Natural killer cell (primary cell): Measurements from ENCODE around the gene MYLK4. TPM values are rescaled to one million over a fixed set of nuclear protein-coding genes. Genes with fewer than 3 reads are reported as not detected.

ENCODE experiments used
- ATAC-seq, 3 donors: fragments of 150-1000 bp in 2 of 3; fragments of 200-7000 bp in 1 of 3; cut with Tn5 transposase; 1 replicate in 1 of 3; 2 replicates in 2 of 3; pipeline ENCODE4 v1.10.0; 2021; ENCODE audit warnings: mild to moderate bottlenecking in 2 of 3, moderate library complexity in 2 of 3
- DNase-seq, 2 donors: peaks; one replicate each; pipeline versions ENCODE4 v3.0.0 to v3.0.0-alpha.2; 2013 to 2021; ENCODE audit warnings: mixed read lengths in 1 of 2
- H3K27ac ChIP-seq: one replicate; pipeline ENCODE4 v1.5.1; 2013; ENCODE audit warnings: mild to moderate bottlenecking, low read length
- H3K27me3 ChIP-seq: one replicate; pipeline ENCODE4 v1.6.1; 2013; ENCODE audit warnings: low read length; ENCODE audit not compliant: control insufficient read depth, insufficient read depth
- H3K36me3 ChIP-seq: one replicate; pipeline ENCODE4 v1.6.1; 2013; ENCODE audit warnings: low read length; ENCODE audit not compliant: control insufficient read depth, insufficient read depth
- H3K4me1 ChIP-seq: one replicate; pipeline ENCODE4 v1.6.1; 2013; ENCODE audit warnings: low read length; ENCODE audit not compliant: control insufficient read depth, insufficient read depth
- H3K4me3 ChIP-seq: one replicate; pipeline ENCODE4 v1.5.1; 2013; ENCODE audit warnings: low read length
- H3K9me3 ChIP-seq: one replicate; pipeline ENCODE4 v1.6.1; 2013; ENCODE audit warnings: low read length; ENCODE audit not compliant: control insufficient read depth, insufficient read depth
- H3K27ac Mint-ChIP-seq, 2 donors: one replicate each; pipeline ENCODE4 v1.8.0; 2022; ENCODE audit warnings: mild to moderate bottlenecking in 2 of 2, mixed read lengths in 2 of 2, moderate library complexity in 1 of 2
- H3K27me3 Mint-ChIP-seq, 2 donors: one replicate each; pipeline ENCODE4 v1.8.0; 2022; ENCODE audit warnings: low read depth in 2 of 2, mixed read lengths in 2 of 2
- H3K36me3 Mint-ChIP-seq: one replicate; pipeline ENCODE4 v1.8.0; 2022; ENCODE audit warnings: mixed read lengths
- H3K4me1 Mint-ChIP-seq, 2 donors: one replicate each; pipeline ENCODE4 v1.8.0; 2022; ENCODE audit warnings: mixed read lengths in 2 of 2
- H3K4me3 Mint-ChIP-seq: one replicate; pipeline ENCODE4 v1.8.0; 2022; ENCODE audit warnings: mild to moderate bottlenecking, moderate library complexity, mixed read lengths
- H3K9me3 Mint-ChIP-seq, 2 donors: one replicate each; pipeline ENCODE4 v1.8.0; 2022; ENCODE audit warnings: mixed read lengths in 2 of 2
- WGBS: methylation state at CpG from one replicate; pipeline ENCODE4 v1.1.7; 2013; ENCODE audit warnings: missing lambda C conversion rate; ENCODE audit not compliant: insufficient coverage; 5-methylcytosine and 5-hydroxymethylcytosine counted together
- intact Hi-C: fragments of 100-400 bp; cut with micrococcal nuclease; formaldehyde crosslinking; loops from one replicate; pipeline ENCODE4 v1.14.2; 2022
- total RNA-seq, 4 donors: library from RNA; stranded (reverse); fragments of 120-200 nt in 1 of 4; gene quantifications; one replicate each; pipeline versions ENCODE4 v1.2.3 to v1.2.4, GENCODE V29; 2013 to 2022
- TF ChIP-seq, protein P1 (sequence below): fragments of 200-600 bp; IDR thresholded peaks from one replicate; pipeline ENCODE4 v1.8.0; 2022; ENCODE audit warnings: antibody characterized with exemption

Gene MYLK4
- total RNA-seq, 3 donors from 2014 or later (not counting 1 experiment from before 2014, with no cell fraction given), result 0.45 to 1.1 (median 0.88) TPM

DNA sequence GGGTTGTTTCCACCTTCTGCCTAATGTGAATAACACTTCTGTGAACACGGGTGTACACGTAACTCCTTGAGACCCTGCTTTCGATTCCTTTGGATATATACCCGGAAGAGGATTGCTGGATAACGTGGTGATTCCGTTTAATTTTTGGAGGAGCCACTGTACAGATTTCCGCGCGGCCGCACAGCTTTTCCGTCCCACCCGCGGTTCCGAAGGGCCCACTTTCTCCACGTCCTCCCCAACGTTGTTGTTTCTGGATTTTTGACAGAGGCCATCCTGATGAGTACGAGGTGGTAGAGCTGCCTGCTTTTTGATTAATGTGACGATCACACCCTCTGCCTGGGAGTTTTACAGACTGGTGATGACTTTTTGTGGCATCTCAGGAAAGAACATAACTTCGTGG lies 114.0 kb downstream of the MYLK4 start:
- DNase-seq, result no peak
- Histone ChIP-seq H3K4me3 (no peak overlapping the region), H3K27me3 (peaks cover 2% of the 10 kb centered on the region), H3K27ac (no peak overlapping the region), H3K4me1 (peaks cover 8% of the 10 kb centered on the region), H3K36me3 (no peaks in the 10 kb centered on the region), H3K9me3 (no peaks in the 10 kb centered on the region)
- Mint-ChIP-seq H3K9me3 (no peaks in the 10 kb centered on the region), H3K4me1 (peaks cover 0 to 12% of the 10 kb centered on the region in 2 donors), H3K27ac (no peak overlapping the region), H3K27me3 (peaks cover 21 to 22% of the 10 kb centered on the region in 2 donors), H3K4me3 (no peak overlapping the region), H3K36me3 (no peaks in the 10 kb centered on the region)
- intact Hi-C loops, result no loop called here
- ATAC-seq, result no peak
- TF ChIP-seq, protein P1, sequence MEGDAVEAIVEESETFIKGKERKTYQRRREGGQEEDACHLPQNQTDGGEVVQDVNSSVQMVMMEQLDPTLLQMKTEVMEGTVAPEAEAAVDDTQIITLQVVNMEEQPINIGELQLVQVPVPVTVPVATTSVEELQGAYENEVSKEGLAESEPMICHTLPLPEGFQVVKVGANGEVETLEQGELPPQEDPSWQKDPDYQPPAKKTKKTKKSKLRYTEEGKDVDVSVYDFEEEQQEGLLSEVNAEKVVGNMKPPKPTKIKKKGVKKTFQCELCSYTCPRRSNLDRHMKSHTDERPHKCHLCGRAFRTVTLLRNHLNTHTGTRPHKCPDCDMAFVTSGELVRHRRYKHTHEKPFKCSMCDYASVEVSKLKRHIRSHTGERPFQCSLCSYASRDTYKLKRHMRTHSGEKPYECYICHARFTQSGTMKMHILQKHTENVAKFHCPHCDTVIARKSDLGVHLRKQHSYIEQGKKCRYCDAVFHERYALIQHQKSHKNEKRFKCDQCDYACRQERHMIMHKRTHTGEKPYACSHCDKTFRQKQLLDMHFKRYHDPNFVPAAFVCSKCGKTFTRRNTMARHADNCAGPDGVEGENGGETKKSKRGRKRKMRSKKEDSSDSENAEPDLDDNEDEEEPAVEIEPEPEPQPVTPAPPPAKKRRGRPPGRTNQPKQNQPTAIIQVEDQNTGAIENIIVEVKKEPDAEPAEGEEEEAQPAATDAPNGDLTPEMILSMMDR, result no peak
- WGBS, result 96% methylated on average over 19 of the region's 19 CpGs

DNA sequence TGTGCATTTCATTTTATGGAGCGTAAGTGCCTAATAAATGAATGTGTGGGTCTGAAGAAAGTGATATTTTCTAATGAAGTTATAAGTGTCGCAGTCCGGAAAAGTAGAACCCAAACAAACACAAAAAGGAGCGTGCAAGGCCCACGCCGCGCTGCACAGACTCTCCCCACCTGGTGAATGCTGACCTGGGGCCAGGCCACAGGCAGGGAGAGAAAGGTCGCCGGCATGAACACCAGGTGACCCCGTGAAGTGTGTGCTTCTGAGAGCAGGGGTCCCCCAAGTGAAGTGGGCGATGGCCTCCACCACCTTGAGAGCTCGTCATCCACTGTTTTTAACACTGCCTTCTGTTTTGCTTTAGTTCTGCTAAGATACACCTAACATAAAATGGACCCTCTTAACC lies 114.8 kb downstream of the MYLK4 start:
- peaks cover 14 to 20% of the 10 kb centered on the region in 2 donors for H3K27me3 Mint-ChIP-seq
- DNase-seq, result no peak
- TF ChIP-seq, protein P1, result no peak
- ATAC-seq, result no peak
- WGBS, result 91% methylated on average over 12 of the region's 12 CpGs
- peaks cover 0 to 8% of the 10 kb centered on the region in 2 donors for H3K4me1 Mint-ChIP-seq
- H3K36me3 ChIP-seq, result no peaks in the 10 kb centered on the region
- no peak overlapping the region for H3K4me3 ChIP-seq
- no peaks in the 10 kb centered on the region for H3K9me3 Mint-ChIP-seq
- peaks cover 2% of the 10 kb centered on the region for H3K27me3 ChIP-seq
- no peaks in the 10 kb centered on the region for H3K36me3 Mint-ChIP-seq
- no peak overlapping the region for H3K4me3 Mint-ChIP-seq
- H3K27ac ChIP-seq, result no peak overlapping the region
- H3K27ac Mint-ChIP-seq, result no peak overlapping the region
- H3K4me1 ChIP-seq, result peaks cover 8% of the 10 kb centered on the region
- H3K9me3 ChIP-seq, result no peaks in the 10 kb centered on the region
- intact Hi-C loops, result loop anchor here (2.0 kb wide), 1 partner anchor 1031 kb away; no protein-coding TSS in a partner anchor

DNA sequence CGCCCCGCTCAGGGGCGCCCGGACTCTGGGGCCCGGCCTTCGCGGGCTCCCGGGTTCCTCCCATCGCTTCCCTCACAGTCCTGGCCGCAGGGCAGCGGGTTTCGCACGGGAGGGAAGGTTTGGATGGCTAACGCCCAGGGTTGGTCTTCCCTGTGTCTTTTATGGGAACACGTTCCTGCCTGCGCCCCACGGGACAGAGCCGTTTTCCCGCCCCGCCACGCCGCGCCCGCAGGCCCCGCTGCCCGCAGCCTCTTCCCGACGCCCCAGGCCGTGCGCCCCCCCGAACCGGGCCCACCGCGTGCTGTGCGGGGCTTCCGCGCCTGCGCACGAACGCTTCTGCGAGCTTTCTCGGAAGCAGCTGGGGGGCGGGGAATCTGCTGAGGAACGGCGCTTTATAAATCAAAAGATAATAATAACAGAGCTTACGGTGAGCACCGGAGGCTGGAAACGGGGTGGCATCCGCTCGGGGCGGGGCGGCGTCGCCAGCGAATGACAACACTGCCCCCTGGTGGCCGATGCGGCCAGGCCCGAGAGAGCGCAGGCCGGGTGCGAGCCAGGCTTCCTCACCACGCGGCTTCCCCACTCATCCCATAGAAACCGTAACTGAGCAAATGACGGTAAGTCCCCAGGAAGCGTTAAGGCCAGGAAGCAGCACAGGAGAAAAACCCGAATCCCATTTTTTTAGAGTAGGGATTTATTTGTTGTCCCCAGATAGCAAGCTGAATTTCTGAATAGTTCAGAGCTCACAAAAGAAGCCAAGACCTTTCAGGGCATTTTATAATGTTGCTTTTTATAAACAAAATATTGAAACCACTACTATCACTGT lies 116.4 kb downstream of the MYLK4 start:
- intact Hi-C loops, result loop anchor here (1.0 to 5.0 kb wide), 3 partner anchors 437 to 1038 kb away; no protein-coding TSS in a partner anchor
- TF ChIP-seq, protein P1, result peak; percentile 98
- peaks cover 11 to 20% of the 10 kb centered on the region in 2 donors for H3K27me3 Mint-ChIP-seq
- H3K27ac Mint-ChIP-seq, result no peak overlapping the region
- peaks cover 0 to 5% of the 10 kb centered on the region in 2 donors for H3K4me1 Mint-ChIP-seq
- no peaks in the 10 kb centered on the region for H3K9me3 ChIP-seq
- H3K36me3 Mint-ChIP-seq, result no peaks in the 10 kb centered on the region
- peak; percentile 91 to 99 (median 96) for ATAC-seq
- peak overlapping the region; percentile 27 for H3K4me3 ChIP-seq
- WGBS, result 4% methylated on average over 66 of the region's 67 CpGs
- no peaks in the 10 kb centered on the region for H3K9me3 Mint-ChIP-seq
- no peaks in the 10 kb centered on the region for H3K36me3 ChIP-seq
- peak overlapping the region; percentile 81 for H3K4me3 Mint-ChIP-seq
- H3K27me3 ChIP-seq, result peaks cover 2% of the 10 kb centered on the region
- H3K4me1 ChIP-seq, result peaks cover 8% of the 10 kb centered on the region
- peak; percentile 74 to 89 for DNase-seq
- no peak overlapping the region for H3K27ac ChIP-seq
